ENCODE data around the gene TRAK2.
"Not testable (repeated sequence)": the region's sequence is repeated elsewhere in the genome, so short reads cannot be mapped to it uniquely, and the experiment has no call there.

TRAK2 gene

GRCh38 chr2:201451292-201452057 is at the start of gene TRAK2, which contains the start of gene STRADB:
TRAK2 (minus strand) TSS chr2:201451458; CDS start chr2:201420507, 30,951 bp downstream.
STRADB (plus strand) TSS chr2:201451740; CDS start chr2:201454841, 3,101 bp downstream.
- peak; percentile 29 for FAIRE-seq

GRCh38 chr2:201500534-201500933 is 49.3 kb upstream of the TRAK2 start:
- FAIRE-seq, result no peak

GRCh38 chr2:201496785-201497184 is 45.5 kb upstream of the TRAK2 start:
- no peak for FAIRE-seq

GRCh38 chr2:201490291-201490690 is 39.0 kb upstream of the TRAK2 start:
- FAIRE-seq, result no peak

GRCh38 chr2:201484805-201485204 is 33.5 kb upstream of the TRAK2 start:
- FAIRE-seq, result no peak

GRCh38 chr2:201483758-201484157 is 32.5 kb upstream of the TRAK2 start:
- not testable (repeated sequence) for FAIRE-seq

- FAIRE-seq, result no peak
Observed at GRCh38 chr2:201483342-201483741, 32.1 kb upstream of the TRAK2 start.

GRCh38 chr2:201482543-201482942 is 31.3 kb upstream of the TRAK2 start:
- no peak for FAIRE-seq

GRCh38 chr2:201472411-201472810 is 21.2 kb upstream of the TRAK2 start:
- no peak for FAIRE-seq

GRCh38 chr2:201471732-201472393 is 20.6 kb upstream of the TRAK2 start:
- FAIRE-seq, result no peak

GRCh38 chr2:201470821-201471731 is 19.8 kb upstream of the TRAK2 start:
- no peak for FAIRE-seq

GRCh38 chr2:201467666-201468065 is 16.4 kb upstream of the TRAK2 start:
- peak; percentile 33 for FAIRE-seq

- peak; percentile 92 for FAIRE-seq
Observed at GRCh38 chr2:201466050-201466675, 14.9 kb upstream of the TRAK2 start.

GRCh38 chr2:201465524-201465971 is 14.3 kb upstream of the TRAK2 start:
- no peak for FAIRE-seq

GRCh38 chr2:201464547-201464946 is 13.3 kb upstream of the TRAK2 start:
- no peak for FAIRE-seq

GRCh38 chr2:201460532-201460931 is 9.3 kb upstream of the TRAK2 start:
- FAIRE-seq, result no peak

- no peak for FAIRE-seq
Observed at GRCh38 chr2:201458381-201458780, 7.1 kb upstream of the TRAK2 start.

- no peak for FAIRE-seq
Observed at GRCh38 chr2:201452922-201453643, 1.8 kb upstream of the TRAK2 start.

- FAIRE-seq, result no peak
Observed at GRCh38 chr2:201452058-201452921, 1.0 kb upstream of the TRAK2 start.

- no peak for FAIRE-seq
Observed at GRCh38 chr2:201450954-201451291, 335 bp downstream of the TRAK2 start.

- FAIRE-seq, result no peak
Observed at GRCh38 chr2:201448701-201449100, 2.6 kb downstream of the TRAK2 start.

Data from endometrium (tissue), 2 donors.